ENCODE measurements around the gene HBG1.

The HBG1 gene

DNA sequence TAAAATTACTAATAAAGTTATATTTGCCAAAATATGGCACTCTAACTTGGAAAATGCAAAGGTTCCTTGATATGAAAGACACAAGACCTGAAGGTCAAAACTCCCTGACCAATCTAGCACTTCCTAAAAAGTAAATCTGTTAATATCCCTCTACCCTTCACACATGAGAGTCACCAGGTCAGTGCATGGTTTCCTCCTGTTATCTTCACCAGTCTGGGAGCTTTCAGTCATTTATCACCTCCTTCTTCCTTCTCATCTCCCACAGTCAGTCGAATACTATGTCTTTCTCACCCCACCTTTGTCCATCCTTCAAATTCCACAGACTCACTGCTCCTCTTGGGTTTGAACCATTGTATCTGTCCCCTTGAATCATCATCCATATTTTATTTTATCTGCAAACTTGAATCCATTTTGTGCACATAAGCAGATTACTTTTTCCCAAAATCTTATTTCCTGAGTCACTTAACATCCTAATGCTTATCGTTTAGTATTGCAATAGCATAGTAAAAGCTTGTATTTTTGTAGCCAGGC, 17.4 kb upstream of the HBG1 start (continued):
- TF ChIP-seq, protein P1, sequence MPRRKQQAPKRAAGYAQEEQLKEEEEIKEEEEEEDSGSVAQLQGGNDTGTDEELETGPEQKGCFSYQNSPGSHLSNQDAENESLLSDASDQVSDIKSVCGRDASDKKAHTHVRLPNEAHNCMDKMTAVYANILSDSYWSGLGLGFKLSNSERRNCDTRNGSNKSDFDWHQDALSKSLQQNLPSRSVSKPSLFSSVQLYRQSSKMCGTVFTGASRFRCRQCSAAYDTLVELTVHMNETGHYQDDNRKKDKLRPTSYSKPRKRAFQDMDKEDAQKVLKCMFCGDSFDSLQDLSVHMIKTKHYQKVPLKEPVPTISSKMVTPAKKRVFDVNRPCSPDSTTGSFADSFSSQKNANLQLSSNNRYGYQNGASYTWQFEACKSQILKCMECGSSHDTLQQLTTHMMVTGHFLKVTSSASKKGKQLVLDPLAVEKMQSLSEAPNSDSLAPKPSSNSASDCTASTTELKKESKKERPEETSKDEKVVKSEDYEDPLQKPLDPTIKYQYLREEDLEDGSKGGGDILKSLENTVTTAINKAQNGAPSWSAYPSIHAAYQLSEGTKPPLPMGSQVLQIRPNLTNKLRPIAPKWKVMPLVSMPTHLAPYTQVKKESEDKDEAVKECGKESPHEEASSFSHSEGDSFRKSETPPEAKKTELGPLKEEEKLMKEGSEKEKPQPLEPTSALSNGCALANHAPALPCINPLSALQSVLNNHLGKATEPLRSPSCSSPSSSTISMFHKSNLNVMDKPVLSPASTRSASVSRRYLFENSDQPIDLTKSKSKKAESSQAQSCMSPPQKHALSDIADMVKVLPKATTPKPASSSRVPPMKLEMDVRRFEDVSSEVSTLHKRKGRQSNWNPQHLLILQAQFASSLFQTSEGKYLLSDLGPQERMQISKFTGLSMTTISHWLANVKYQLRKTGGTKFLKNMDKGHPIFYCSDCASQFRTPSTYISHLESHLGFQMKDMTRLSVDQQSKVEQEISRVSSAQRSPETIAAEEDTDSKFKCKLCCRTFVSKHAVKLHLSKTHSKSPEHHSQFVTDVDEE (CRISPR knock-in tag; IDR thresholded peaks at IDR 0.05): no peak
- TF ChIP-seq, protein P2, sequence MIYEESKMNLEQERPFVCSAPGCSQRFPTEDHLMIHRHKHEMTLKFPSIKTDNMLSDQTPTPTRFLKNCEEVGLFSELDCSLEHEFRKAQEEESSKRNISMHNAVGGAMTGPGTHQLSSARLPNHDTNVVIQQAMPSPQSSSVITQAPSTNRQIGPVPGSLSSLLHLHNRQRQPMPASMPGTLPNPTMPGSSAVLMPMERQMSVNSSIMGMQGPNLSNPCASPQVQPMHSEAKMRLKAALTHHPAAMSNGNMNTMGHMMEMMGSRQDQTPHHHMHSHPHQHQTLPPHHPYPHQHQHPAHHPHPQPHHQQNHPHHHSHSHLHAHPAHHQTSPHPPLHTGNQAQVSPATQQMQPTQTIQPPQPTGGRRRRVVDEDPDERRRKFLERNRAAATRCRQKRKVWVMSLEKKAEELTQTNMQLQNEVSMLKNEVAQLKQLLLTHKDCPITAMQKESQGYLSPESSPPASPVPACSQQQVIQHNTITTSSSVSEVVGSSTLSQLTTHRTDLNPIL (CRISPR knock-in tag; IDR thresholded peaks at IDR 0.05; ENCODE audit: low read depth): no peak
- TF ChIP-seq ZFP30 (CRISPR knock-in tag; IDR thresholded peaks at IDR 0.05) (no peak), ZNF70 (CRISPR knock-in tag; IDR thresholded peaks at IDR 0.05) (no peak), ZNF8 (CRISPR knock-in tag; IDR thresholded peaks at IDR 0.05) (no peak), ISL1 (CRISPR knock-in tag; IDR thresholded peaks at IDR 0.05) (no peak)

GRCh38 chr11:5266609-5267008, 17.0 kb upstream of the HBG1 start:
- no peak for ATAC-seq
- no peak for TF ChIP-seq SNAI2 (CRISPR knock-in tag; IDR thresholded peaks at IDR 0.05)
- TF ChIP-seq ZFP3 (CRISPR knock-in tag; IDR thresholded peaks at IDR 0.05): no peak
- TF ChIP-seq ARNTL (CRISPR knock-in tag; IDR thresholded peaks at IDR 0.05; ENCODE audit: borderline replicate concordance, low read depth): no peak
- TF ChIP-seq TCF4 (CRISPR knock-in tag; IDR thresholded peaks at IDR 0.05; ENCODE audit: borderline replicate concordance): no peak
- TF ChIP-seq ZNF70 (CRISPR knock-in tag; IDR thresholded peaks at IDR 0.05): no peak
- no peak for TF ChIP-seq BACH2 (CRISPR knock-in tag; IDR thresholded peaks at IDR 0.05; ENCODE audit: borderline replicate concordance)
- no peak for TF ChIP-seq ESRRG (CRISPR knock-in tag; IDR thresholded peaks at IDR 0.05)
- no peak for TF ChIP-seq ZFP30 (CRISPR knock-in tag; IDR thresholded peaks at IDR 0.05)
- TF ChIP-seq TOX (CRISPR knock-in tag; IDR thresholded peaks at IDR 0.05; ENCODE audit: borderline replicate concordance): no peak
- TF ChIP-seq ZNF8 (CRISPR knock-in tag; IDR thresholded peaks at IDR 0.05): no peak
- TF ChIP-seq ZC3H10 (CRISPR knock-in tag; IDR thresholded peaks at IDR 0.05): no peak

DNA sequence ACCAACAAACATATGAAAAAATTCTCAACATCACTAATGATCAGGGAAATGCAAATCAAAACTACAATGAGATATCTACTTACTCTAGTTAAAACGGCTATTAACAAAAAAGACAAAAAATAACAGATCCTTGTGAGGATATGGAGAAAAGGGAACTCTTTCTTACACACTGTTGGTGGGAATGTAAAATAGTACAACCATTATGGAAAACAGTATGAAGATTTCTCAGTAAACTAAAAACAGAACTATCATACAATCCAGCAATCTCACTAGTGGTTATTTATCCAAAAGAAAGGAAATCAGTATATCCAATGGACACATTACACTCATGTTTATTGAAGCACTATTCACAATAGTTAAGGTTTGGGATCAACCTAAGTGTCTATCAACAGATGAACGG, 16.2 kb upstream of the HBG1 start:
- TF ChIP-seq, protein P3, sequence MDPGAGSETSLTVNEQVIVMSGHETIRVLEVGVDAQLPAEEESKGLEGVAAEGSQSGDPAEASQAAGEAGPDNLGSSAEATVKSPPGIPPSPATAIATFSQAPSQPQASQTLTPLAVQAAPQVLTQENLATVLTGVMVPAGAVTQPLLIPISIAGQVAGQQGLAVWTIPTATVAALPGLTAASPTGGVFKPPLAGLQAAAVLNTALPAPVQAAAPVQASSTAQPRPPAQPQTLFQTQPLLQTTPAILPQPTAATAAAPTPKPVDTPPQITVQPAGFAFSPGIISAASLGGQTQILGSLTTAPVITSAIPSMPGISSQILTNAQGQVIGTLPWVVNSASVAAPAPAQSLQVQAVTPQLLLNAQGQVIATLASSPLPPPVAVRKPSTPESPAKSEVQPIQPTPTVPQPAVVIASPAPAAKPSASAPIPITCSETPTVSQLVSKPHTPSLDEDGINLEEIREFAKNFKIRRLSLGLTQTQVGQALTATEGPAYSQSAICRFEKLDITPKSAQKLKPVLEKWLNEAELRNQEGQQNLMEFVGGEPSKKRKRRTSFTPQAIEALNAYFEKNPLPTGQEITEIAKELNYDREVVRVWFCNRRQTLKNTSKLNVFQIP (CRISPR knock-in tag; IDR thresholded peaks at IDR 0.05; ENCODE audit: borderline replicate concordance, low read depth): no peak
- no peak for TF ChIP-seq ISL1 (CRISPR knock-in tag; IDR thresholded peaks at IDR 0.05)
- ATAC-seq: no peak

GRCh38 chr11:5258543-5259262, 9.0 kb upstream of the HBG1 start:
- TF ChIP-seq, protein P1 (CRISPR knock-in tag; IDR thresholded peaks at IDR 0.05): no peak
- no peak for TF ChIP-seq PATZ1 (CRISPR knock-in tag; IDR thresholded peaks at IDR 0.05; ENCODE audit: borderline replicate concordance)
- TF ChIP-seq RARB (CRISPR knock-in tag; IDR thresholded peaks at IDR 0.05): no peak
- TF ChIP-seq SNAI2 (CRISPR knock-in tag; IDR thresholded peaks at IDR 0.05): no peak
- TF ChIP-seq TCF4 (CRISPR knock-in tag; IDR thresholded peaks at IDR 0.05; ENCODE audit: borderline replicate concordance): no peak
- TF ChIP-seq ZNF8 (CRISPR knock-in tag; IDR thresholded peaks at IDR 0.05): no peak
- TF ChIP-seq, protein P2 (CRISPR knock-in tag; IDR thresholded peaks at IDR 0.05; ENCODE audit: low read depth): no peak
- no peak for TF ChIP-seq CSDC2 (CRISPR knock-in tag; IDR thresholded peaks at IDR 0.05)
- TF ChIP-seq TOX (CRISPR knock-in tag; IDR thresholded peaks at IDR 0.05; ENCODE audit: borderline replicate concordance): no peak
- no peak for ATAC-seq

Data from SK-N-SH treated with all-trans-retinoic acid at 6 μM for 48 hours (cell line).